ENCODE results near the gene CAPN5. TPM values are rescaled to one million over a fixed set of nuclear protein-coding genes. Genes with fewer than 3 reads are reported as not detected.

CAPN5 gene
- total RNA-seq, 2 experiments from 2014 or later, result 5.1 to 6.9 TPM

- Mint-ChIP-seq H3K4me1 (ENCODE audit: low read depth) (peaks cover 12% of the 10 kb centered on the region), H3K27me3 (no peaks in the 10 kb centered on the region), H3K27ac (no peak overlapping the region), H3K4me3 (peak overlapping the region; percentile 11), H3K9me3 (no peaks in the 10 kb centered on the region), H3K36me3 (ENCODE audit: low read depth) (no peaks in the 10 kb centered on the region)
- DNase-seq, result no peak
- ChIA-PET CTCF (interaction anchor here (1.0 to 2.4 kb wide), 5 partner anchors 40 to 493 kb away, joined by 4 to 23 read pairs (median 8); no protein-coding TSS in a partner anchor), POLR2A (interaction anchor here (0.6 kb wide), 1 partner anchor 37 kb away, joined by 3 read pairs; no protein-coding TSS in a partner anchor)
- Histone ChIP-seq H3K9me3 (ENCODE audit: control insufficient read depth in 1 of 2, insufficient read depth in 1 of 2, low read length in 2 of 2) (no peaks in the 10 kb centered on the region), H3K36me3 (ENCODE audit: insufficient read depth, low read length) (no peaks in the 10 kb centered on the region), H3K27me3 (ENCODE audit: control insufficient read depth in 1 of 2, insufficient read depth in 2 of 2, low read length in 2 of 2) (peaks cover 3 to 4% of the 10 kb centered on the region in 2 experiments), H3K27ac (ENCODE audit: low read depth in 1 of 2, low read length in 2 of 2) (no peak overlapping the region), H3K4me3 (ENCODE audit: low read length) (no peak overlapping the region), H3K4me1 (ENCODE audit: insufficient read depth, low read length) (peaks cover 14% of the 10 kb centered on the region)
- ATAC-seq (ENCODE audit: poor library complexity), result no peak
- no peak for TF ChIP-seq CTCF (IDR thresholded peaks at IDR 0.05)
- intact Hi-C loops (cut with DNase I, micrococcal nuclease), result loop anchor here in 1 of 2 experiments (2.0 kb wide), 1 partner anchor 493 kb away; no protein-coding TSS in a partner anchor
These were observed 59.5 kb downstream of the CAPN5 start for GRCh38 chr11:77126156-77126775.

GRCh38 chr11:77126861-77127234 is 60.1 kb downstream of the CAPN5 start:
- CTCF ChIA-PET, result interaction anchor here (0.7 to 2.4 kb wide), 8 partner anchors 16 to 492 kb away, joined by 3 to 23 read pairs (median 4); no protein-coding TSS in a partner anchor
- peak overlapping the region; percentile 56 for H3K4me3 ChIP-seq (ENCODE audit: low read length)
- H3K4me3 Mint-ChIP-seq, result no peak overlapping the region

More at GRCh38 chr11:77126861-77127234, 60.1 kb downstream of the CAPN5 start:
- no peak for TF ChIP-seq CTCF (IDR thresholded peaks at IDR 0.05)
- Mint-ChIP-seq H3K27me3 (no peaks in the 10 kb centered on the region), H3K27ac (no peak overlapping the region), H3K4me1 (ENCODE audit: low read depth) (peaks cover 12% of the 10 kb centered on the region), H3K9me3 (no peaks in the 10 kb centered on the region), H3K36me3 (ENCODE audit: low read depth) (no peaks in the 10 kb centered on the region)
- Histone ChIP-seq H3K27ac (ENCODE audit: low read depth in 1 of 2, low read length in 2 of 2) (no peak overlapping the region), H3K4me1 (ENCODE audit: insufficient read depth, low read length) (peaks cover 14% of the 10 kb centered on the region), H3K27me3 (ENCODE audit: control insufficient read depth in 1 of 2, insufficient read depth in 2 of 2, low read length in 2 of 2) (peaks cover 3 to 4% of the 10 kb centered on the region in 2 experiments), H3K9me3 (ENCODE audit: control insufficient read depth in 1 of 2, insufficient read depth in 1 of 2, low read length in 2 of 2) (no peaks in the 10 kb centered on the region), H3K36me3 (ENCODE audit: insufficient read depth, low read length) (no peaks in the 10 kb centered on the region)
- POLR2A ChIA-PET, result interaction anchor here (0.6 kb wide), 1 partner anchor 38 kb away, joined by 3 read pairs; no protein-coding TSS in a partner anchor
- intact Hi-C loops (cut with DNase I, micrococcal nuclease), result loop anchor here (1.0 to 2.0 kb wide), 3 partner anchors 61 to 492 kb away; no protein-coding TSS in a partner anchor
- DNase-seq (no peak), ATAC-seq (ENCODE audit: poor library complexity) (no peak)
